ENCODE data around the gene TNFRSF4. TPM values are rescaled to one million over a fixed set of nuclear protein-coding genes. Genes with fewer than 3 reads are reported as not detected.

Gene TNFRSF4
- total RNA-seq, 3 donors from 2014 or later, result 0.64 to 2.3 (median 1.6) TPM

DNA sequence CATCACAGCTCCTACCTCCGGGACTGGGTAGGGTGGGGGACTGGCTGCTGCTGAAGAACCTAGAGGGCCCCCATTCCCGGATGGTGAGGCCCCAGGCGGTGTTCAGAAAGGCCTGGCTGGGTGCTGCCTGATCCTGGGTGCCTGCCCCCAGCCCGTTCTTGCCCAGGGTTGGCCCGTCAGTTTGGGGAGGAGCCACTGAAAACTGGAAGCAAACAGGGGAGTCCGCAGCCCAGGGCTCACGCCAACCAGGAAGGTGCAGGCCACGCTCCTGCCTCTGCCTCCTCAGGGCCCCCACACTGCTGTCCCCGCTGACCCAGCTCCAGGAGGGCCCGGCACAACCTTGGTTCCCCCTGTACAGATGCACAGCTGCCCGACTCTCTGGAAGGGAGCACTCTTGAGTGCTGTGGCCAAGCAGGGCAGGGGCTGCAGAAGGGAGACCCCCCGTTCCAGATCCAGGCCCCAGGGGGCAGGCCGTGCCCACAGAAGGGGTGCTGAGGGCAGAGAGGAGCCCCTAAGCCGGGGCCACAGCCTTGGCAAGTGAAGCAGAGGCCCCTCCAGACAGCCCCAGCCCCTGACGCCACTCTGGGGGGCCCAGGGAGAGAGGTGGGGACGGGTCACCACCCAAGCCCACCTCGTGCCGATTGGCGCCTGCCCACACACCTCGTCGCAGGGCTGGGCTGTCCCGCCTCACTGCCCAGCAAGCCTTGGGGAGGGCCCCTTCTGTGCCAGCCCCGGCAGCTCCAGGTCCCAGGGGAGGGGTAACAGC, 27.1 kb upstream of the TNFRSF4 start:
- Histone ChIP-seq H3K36me3 (no peaks in the 10 kb centered on the region), H3K27ac (no peak overlapping the region), H3K4me1 (peaks cover 0 to 14% of the 10 kb centered on the region in 2 donors), H3K27me3 (peaks cover 15 to 25% of the 10 kb centered on the region in 2 donors), H3K9me3 (no peaks in the 10 kb centered on the region), H3K4me3 (no peak overlapping the region)
- no peak for TF ChIP-seq POLR2A (IDR thresholded peaks at IDR 0.05)
- no peak for TF ChIP-seq POLR2AphosphoS5 (IDR thresholded peaks at IDR 0.05)
- TF ChIP-seq, protein P1, sequence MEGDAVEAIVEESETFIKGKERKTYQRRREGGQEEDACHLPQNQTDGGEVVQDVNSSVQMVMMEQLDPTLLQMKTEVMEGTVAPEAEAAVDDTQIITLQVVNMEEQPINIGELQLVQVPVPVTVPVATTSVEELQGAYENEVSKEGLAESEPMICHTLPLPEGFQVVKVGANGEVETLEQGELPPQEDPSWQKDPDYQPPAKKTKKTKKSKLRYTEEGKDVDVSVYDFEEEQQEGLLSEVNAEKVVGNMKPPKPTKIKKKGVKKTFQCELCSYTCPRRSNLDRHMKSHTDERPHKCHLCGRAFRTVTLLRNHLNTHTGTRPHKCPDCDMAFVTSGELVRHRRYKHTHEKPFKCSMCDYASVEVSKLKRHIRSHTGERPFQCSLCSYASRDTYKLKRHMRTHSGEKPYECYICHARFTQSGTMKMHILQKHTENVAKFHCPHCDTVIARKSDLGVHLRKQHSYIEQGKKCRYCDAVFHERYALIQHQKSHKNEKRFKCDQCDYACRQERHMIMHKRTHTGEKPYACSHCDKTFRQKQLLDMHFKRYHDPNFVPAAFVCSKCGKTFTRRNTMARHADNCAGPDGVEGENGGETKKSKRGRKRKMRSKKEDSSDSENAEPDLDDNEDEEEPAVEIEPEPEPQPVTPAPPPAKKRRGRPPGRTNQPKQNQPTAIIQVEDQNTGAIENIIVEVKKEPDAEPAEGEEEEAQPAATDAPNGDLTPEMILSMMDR (IDR thresholded peaks at IDR 0.05), result no peak
- intact Hi-C loops (cut with DNase I; ENCODE audit: low total_unique reads), result no loop called here
- no peak for DNase-seq (ENCODE audit: low spot score in 2 of 2)

DNA sequence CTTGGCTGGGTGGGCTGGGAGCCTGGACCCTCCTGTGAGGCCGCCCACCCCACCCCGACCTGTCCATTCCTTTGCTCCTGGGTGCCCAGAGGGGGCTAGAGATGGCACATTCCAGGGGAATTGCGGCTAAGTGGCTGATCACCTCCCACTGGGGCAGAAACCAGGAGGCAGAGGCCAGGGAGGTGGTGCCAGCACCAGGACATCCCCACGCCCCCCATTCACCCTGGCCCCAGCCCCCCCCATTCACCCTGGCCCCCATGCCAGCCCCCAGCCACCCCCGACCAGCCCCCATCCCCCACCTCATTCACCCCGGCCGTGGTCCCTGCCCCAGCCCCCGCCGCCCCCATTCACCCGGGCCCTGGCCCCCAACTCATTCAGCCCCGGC, 26.4 kb upstream of the TNFRSF4 start:
- TF ChIP-seq, protein P1 (IDR thresholded peaks at IDR 0.05), result no peak
- no peak for TF ChIP-seq POLR2AphosphoS5 (IDR thresholded peaks at IDR 0.05)
- Histone ChIP-seq H3K4me3 (no peak overlapping the region), H3K36me3 (no peaks in the 10 kb centered on the region), H3K27me3 (peaks cover 8 to 18% of the 10 kb centered on the region in 2 donors), H3K4me1 (peaks cover 0 to 14% of the 10 kb centered on the region in 2 donors), H3K9me3 (no peaks in the 10 kb centered on the region), H3K27ac (no peak overlapping the region)
- no peak for DNase-seq (ENCODE audit: low spot score in 2 of 2)
- intact Hi-C loops (cut with DNase I; ENCODE audit: low total_unique reads), result no loop called here

DNA sequence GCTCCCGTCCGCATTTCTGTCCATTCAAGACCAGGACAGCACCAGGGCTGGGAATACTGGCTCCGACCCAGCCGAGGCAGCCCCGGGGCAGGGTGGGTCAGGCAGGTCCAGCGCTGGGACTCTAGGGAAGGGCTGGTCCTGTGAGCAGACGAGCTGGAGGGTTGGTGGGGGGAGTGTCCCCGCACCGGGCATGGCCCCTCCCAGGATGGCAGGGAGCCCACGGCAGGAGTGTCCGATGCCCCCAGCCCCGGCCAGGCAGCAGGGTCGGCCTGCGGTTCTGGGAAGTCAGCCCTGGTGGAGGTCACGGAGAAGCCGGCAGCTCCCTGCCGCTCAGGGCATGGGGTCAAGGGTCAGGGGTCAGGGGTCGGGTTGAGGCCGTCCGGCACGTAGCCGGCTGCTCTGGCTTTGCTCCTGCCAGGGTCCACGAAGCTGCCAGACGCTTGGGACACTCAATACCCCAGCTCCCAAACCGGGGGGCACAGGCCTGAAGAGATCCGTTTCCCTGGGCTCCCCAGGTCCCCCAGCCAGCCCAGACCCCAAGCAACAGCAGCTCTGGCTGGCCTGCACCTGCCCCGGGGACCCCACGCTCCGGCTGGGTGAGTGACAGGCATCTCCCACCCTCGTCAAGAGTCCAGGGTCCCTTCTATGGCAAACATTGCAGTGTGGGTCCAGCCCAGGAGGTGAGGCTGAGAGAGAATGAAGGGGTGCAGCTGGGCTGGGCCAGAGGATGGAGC, 25.8 kb upstream of the TNFRSF4 start:
- Histone ChIP-seq H3K4me3 (peak overlapping the region in 1 of 3 donors; percentile 33), H3K27me3 (peaks cover 7 to 17% of the 10 kb centered on the region in 2 donors), H3K36me3 (no peaks in the 10 kb centered on the region), H3K27ac (no peak overlapping the region), H3K9me3 (no peaks in the 10 kb centered on the region), H3K4me1 (peaks cover 0 to 14% of the 10 kb centered on the region in 2 donors)
- TF ChIP-seq POLR2A (IDR thresholded peaks at IDR 0.05) (no peak), POLR2AphosphoS5 (IDR thresholded peaks at IDR 0.05) (no peak)
- TF ChIP-seq, protein P1 (IDR thresholded peaks at IDR 0.05), result no peak
- no peak for DNase-seq (ENCODE audit: low spot score in 2 of 2)
- intact Hi-C loops (cut with DNase I; ENCODE audit: low total_unique reads), result loop anchor here (10.0 kb wide), 1 partner anchor 115 kb away; no protein-coding TSS in a partner anchor

DNA sequence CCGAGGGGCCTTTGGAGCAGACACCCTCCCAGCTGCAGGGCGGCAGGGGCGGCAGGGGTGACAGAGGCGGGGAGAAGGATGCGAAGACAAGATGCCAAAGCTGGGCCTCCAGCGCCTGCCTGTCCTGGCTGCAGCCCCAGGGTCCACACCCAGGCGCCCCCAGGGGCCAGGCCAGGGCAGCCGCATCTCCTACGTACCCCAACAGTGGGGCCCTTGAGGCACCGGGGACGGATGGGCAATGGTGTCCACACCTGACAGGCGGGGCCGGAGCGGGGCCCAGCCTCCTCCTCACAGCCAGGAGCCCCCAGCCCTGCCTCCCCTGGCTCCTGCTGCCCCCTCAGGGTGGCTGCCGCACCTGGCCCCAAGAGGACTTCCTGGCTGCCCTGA, 25.3 kb upstream of the TNFRSF4 start:
- Histone ChIP-seq H3K27ac (no peak overlapping the region), H3K27me3 (peaks cover 7 to 17% of the 10 kb centered on the region in 2 donors), H3K9me3 (no peaks in the 10 kb centered on the region), H3K4me3 (peak overlapping the region in 1 of 3 donors; percentile 33), H3K36me3 (no peaks in the 10 kb centered on the region), H3K4me1 (peaks cover 0 to 14% of the 10 kb centered on the region in 2 donors)
- no peak for DNase-seq (ENCODE audit: low spot score in 2 of 2)
- TF ChIP-seq POLR2A (IDR thresholded peaks at IDR 0.05) (no peak), POLR2AphosphoS5 (IDR thresholded peaks at IDR 0.05) (no peak)
- TF ChIP-seq, protein P1 (IDR thresholded peaks at IDR 0.05), result no peak
- intact Hi-C loops (cut with DNase I; ENCODE audit: low total_unique reads), result loop anchor here (10.0 kb wide), 1 partner anchor 114 kb away; no protein-coding TSS in a partner anchor
